GM18502 (cell line): Measurements from ENCODE around the gene SPAG16.
"Not testable (repeated sequence)": the region's sequence is repeated elsewhere in the genome, so short reads cannot be mapped to it uniquely, and the experiment has no call there.

Experiments used
- ATAC-seq: cut with Tn5 transposase; IDR thresholded peaks from one replicate; pipeline ENCODE4 v1.9.1; 2021; ENCODE audit warnings: mild to moderate bottlenecking; ENCODE audit not compliant: unreplicated experiment, poor library complexity

The SPAG16 gene

GRCh38 chr2:213958086-213958485 lies 673.8 kb downstream of the SPAG16 start:
- ATAC-seq, result no peak

- peak; percentile 72 for ATAC-seq
These were observed 675.3 kb downstream of the SPAG16 start for GRCh38 chr2:213959589-213959988.

- no peak for ATAC-seq
These were observed 687.3 kb downstream of the SPAG16 start for GRCh38 chr2:213971536-213971935.

DNA sequence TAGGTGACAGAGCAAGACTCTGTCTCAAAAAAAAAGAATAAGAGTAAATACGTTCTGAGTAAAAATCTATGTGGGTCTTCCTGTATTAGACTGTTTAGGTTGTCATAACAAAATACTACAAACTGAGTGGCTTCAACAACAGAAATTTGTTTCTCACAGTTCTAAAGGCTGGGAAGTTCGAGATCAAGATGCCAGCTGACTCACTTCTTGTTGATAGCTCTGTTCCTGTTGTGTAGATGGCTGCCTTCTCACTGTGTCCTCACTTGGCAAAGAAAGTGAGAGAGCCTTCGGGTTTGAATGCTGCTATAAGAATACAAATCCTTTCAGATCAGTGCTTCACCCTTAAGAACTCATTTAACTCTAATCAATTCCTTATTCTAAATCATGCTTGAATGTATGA lies 696.6 kb downstream of the SPAG16 start:
- ATAC-seq, result no peak

DNA sequence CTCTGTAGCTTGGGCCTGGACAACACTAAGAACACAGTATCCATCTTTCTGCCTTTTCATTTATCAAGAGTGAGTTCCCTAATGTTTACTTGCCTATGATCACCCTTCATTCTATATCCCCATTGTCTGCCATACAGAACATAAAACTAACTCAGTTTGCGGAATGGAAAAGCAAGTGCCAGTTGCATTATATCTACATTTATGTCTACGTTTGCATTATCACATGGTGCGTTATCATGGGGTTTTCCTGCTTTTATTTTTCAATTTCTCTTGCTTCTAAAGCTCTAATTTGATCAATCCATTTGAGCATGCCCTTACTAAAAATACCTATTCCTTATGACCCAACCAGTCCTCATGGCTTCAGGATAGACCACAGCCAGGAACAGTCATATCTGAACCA lies 704.9 kb downstream of the SPAG16 start:
- ATAC-seq, result no peak

GRCh38 chr2:213991453-213992108 lies 707.3 kb downstream of the SPAG16 start:
- no peak for ATAC-seq

GRCh38 chr2:213995400-213996105 lies 711.3 kb downstream of the SPAG16 start:
- ATAC-seq, result no peak

DNA sequence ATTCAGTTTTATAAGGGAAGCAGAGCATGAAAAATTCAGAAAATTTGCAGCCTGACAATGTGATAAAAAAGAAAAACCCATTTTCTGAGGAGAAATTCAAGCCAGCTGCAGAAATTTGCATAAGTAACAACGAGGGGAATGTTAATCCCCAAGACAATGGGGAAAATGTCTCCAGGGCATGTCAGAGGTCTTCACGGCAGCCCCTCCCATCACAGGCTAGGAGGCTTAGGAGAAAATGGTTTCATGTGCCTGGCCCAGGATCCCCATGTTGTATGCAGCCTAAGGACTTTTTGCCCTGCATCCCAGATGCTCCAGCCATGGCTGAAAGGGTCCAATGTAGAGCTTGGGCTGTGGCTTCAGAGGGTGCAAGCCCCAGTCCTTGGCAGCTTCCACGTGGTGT lies 714.7 kb downstream of the SPAG16 start:
- ATAC-seq, result not testable (repeated sequence)

GRCh38 chr2:214004463-214004862 lies 720.2 kb downstream of the SPAG16 start:
- no peak for ATAC-seq

DNA sequence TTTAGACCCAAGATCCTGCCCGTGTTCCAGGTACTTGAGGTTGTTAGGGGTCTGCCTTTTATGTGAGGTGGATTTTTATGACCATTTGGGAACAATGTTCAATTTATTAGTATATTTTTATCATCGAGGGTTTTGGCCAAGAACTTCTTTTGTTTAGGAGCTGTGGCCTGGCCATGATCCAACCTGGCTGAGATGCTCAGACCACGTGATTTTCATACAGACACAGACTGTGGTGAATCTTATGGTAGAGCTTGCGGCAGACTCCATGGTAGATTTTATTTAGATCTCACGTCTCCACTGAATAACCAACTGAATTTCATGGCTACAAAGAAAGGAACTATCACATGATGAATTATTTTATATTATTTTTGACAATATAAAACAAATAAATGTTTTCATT lies 721.1 kb downstream of the SPAG16 start:
- no peak for ATAC-seq

DNA sequence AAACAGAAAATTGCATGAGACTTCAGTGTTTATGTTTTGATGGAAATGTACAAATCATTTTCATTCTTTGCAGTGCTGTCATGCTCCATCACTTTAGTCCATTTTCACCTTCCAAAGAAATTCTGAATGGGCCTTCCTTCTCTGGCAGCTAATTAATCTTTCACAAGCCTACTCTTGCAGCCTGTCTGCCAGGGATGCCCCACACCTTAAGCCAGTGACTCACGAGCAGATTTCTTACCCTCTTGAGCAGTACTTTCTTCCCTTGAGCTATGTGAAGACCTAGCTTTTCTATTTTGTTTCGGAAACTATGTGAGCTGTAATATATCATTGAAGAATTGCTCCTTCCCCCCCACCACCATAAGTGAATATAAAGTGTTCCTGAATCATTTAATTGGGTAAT lies 722.3 kb downstream of the SPAG16 start:
- ATAC-seq, result no peak

DNA sequence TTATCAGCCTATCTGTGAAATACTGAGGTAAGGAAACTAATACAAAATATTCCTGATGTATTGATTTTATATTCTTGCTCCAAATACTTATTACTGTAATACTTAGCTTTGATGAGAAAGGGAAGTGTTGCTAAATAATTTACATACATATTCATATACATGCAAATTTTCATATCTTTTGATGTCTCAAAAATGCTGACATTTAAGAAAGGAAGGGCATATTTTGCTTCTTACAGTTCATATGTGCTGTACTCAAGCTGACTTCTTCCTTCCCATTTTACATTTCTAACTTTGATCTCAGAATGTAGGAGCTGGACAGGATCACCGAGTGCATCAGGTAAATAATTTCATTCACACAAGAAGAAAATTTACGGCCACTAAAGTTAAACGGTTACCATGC lies 727.4 kb downstream of the SPAG16 start:
- no peak for ATAC-seq

GRCh38 chr2:214014551-214015220 lies 730.4 kb downstream of the SPAG16 start:
- ATAC-seq, result no peak

DNA sequence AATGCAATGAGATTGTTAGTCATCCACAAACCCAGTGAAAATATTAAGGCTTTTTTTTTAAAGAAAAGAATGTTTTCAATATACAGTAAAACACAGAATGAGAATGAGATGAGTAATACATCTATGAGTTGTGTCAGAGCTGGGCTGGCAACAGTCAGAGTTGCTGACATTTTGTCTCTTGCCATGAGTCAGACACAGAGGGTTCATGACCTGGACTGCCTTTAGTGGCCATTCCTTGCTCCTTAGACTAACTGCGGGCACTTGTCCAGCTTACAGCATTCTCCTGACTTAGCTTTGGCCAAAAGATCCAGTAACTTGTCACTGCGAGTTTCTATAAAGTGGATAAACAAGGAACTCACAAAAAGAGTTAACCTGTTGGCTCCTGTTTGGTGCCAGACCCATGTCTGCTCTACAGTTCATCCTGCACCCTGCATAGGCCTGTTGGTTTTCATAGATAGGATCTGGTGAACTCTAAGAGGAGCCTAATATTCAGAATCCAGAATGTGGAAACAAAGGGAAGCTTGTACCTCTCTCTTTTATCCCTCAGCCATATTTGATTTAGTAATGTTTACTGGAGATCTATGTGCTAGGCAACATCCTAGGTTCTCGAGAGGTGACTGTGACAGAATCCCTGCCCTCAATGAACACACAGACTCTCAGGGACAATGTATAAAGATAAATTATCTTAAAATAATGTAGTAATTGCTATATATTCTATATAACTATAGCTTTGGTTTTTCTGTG lies 735.1 kb downstream of the SPAG16 start:
- ATAC-seq, result no peak

GRCh38 chr2:214019973-214020345 lies 735.7 kb downstream of the SPAG16 start:
- ATAC-seq, result no peak

DNA sequence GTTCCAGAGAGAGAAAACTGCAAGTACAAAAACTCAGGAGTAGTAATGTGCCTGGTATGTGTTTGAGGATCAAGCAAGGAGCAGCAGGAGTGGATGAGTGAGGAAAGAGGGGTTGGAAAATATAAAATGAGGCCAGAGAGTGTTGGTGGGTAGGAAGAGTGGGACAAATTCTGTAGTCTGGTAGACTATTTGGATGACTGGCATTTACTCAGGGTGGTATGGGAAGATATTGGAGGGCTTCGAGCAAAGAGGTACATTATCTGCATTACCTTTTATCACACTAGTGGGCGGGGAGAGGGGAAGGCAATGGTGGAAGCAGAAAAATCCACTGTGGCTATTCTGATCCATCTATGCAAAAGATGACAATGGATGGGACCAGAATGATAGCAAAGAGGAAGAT lies 744.9 kb downstream of the SPAG16 start:
- ATAC-seq, result no peak

DNA sequence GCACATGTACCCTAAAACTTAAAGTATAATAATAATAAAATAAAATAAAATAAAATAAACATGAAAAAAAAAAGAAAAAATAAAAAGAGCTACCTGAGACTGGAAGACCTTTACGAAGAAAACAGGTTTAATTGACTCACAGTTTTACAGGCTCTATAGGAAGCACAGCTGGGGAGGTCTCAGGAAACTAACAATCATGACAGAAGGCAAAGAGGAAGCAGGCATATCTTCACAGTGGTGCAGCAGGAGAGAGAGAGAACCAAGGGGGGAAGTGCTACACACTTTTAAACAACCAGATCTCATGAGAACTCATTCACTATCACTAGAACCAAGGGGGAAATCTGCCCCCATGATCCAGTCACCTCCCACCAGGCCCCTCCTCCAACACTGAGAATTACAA lies 747.3 kb downstream of the SPAG16 start:
- ATAC-seq, result no peak

DNA sequence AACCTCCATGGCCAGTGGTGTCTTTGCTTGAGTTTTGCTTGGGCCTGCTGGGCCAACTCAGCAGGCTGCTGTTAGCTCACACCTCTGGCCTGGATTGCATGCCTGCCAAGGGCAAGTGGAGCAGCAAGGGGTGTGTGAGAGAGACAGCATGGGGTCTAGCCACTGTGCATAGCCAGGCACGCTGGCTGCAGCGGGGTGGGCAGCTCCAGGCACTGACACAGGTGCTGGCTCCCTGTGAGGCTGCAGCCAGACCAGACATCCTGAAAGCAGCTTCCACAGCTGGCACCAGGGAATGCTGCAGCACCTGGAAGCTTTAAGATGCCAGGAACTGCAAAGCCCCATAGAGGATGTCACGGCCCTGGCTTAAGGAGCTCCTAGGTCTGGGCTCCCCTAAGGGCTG lies 750.2 kb downstream of the SPAG16 start:
- no peak for ATAC-seq

DNA sequence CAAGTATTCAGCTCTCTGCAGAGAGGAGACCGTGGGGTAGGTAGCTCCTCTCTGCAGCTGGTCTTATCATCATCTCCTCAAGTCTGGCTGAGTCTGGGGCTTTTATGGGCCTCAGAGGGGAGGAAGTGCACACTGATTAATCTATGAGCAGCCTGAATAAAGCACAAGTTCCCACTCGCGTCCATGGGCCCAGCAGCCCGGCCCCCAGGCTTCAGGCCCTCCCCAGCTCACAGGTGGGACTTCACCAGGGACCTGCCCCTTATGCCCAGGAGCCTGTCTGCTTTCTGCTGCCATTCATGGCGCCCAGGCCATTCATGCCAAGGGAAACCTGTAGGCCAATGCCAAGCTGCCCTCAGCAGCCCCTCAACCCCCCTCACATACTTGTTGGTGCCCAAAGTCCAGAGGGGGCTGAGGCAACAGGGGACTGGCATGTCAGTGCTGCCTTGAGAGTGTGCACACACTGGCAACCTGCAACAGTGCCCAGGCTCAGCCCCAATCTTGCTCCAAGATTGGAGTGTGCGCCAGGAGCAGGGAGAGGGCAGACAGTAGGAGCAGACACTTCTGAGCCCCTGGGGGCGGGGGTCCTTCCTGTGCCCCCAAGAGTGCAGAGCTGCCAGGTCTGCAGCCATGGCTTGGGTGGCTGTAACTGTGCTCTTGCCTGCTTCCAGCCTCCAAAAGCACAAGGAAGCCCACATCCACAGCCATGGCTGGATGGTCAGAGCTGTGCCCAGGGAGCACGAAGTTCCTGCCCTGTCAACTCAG lies 751.0 kb downstream of the SPAG16 start:
- no peak for ATAC-seq

GRCh38 chr2:214035921-214036320 lies 751.7 kb downstream of the SPAG16 start:
- no peak for ATAC-seq
